ENCODE results near the gene CEP170.

CEP170 gene

GRCh38 chr1:243254927-243255790, at the start of gene CEP170:
CEP170 (minus strand) TSS chr1:243255281; CDS start chr1:243225280, 30,001 bp downstream.
- DNase-seq (ENCODE audit: low spot score): peak; percentile 86

GRCh38 chr1:243301059-243301458, 46.0 kb upstream of the CEP170 start:
- no peak for DNase-seq (ENCODE audit: low spot score)

GRCh38 chr1:243299069-243299468, 44.0 kb upstream of the CEP170 start:
- DNase-seq (ENCODE audit: low spot score): no peak

GRCh38 chr1:243294723-243295121, 39.6 kb upstream of the CEP170 start:
- DNase-seq (ENCODE audit: low spot score): no peak

- DNase-seq (ENCODE audit: low spot score): no peak
These were observed 39.1 kb upstream of the CEP170 start for GRCh38 chr1:243293941-243294722.

GRCh38 chr1:243292117-243292516, 37.0 kb upstream of the CEP170 start:
- no peak for DNase-seq (ENCODE audit: low spot score)

- no peak for DNase-seq (ENCODE audit: low spot score)
These were observed 36.2 kb upstream of the CEP170 start for GRCh38 chr1:243291292-243291691.

GRCh38 chr1:243288062-243288461, 33.0 kb upstream of the CEP170 start:
- DNase-seq (ENCODE audit: low spot score): no peak

- peak; percentile 10 for DNase-seq (ENCODE audit: low spot score)
These were observed 32.6 kb upstream of the CEP170 start for GRCh38 chr1:243287652-243288051.

GRCh38 chr1:243287123-243287460, 32.0 kb upstream of the CEP170 start:
- no peak for DNase-seq (ENCODE audit: low spot score)

- no peak for DNase-seq (ENCODE audit: low spot score)
These were observed 31.5 kb upstream of the CEP170 start for GRCh38 chr1:243286409-243287122.

- no peak for DNase-seq (ENCODE audit: low spot score)
These were observed 26.6 kb upstream of the CEP170 start for GRCh38 chr1:243281672-243282071.

- no peak for DNase-seq (ENCODE audit: low spot score)
These were observed 25.6 kb upstream of the CEP170 start for GRCh38 chr1:243280571-243281129.

- DNase-seq (ENCODE audit: low spot score): no peak
These were observed 20.2 kb upstream of the CEP170 start for GRCh38 chr1:243275316-243275715.

- no peak for DNase-seq (ENCODE audit: low spot score)
These were observed 18.9 kb upstream of the CEP170 start for GRCh38 chr1:243273945-243274344.

GRCh38 chr1:243273506-243273905, 18.4 kb upstream of the CEP170 start:
- DNase-seq (ENCODE audit: low spot score): no peak

- no peak for DNase-seq (ENCODE audit: low spot score)
These were observed 17.3 kb upstream of the CEP170 start for GRCh38 chr1:243272401-243272800.

GRCh38 chr1:243271996-243272395, 16.9 kb upstream of the CEP170 start:
- no peak for DNase-seq (ENCODE audit: low spot score)

GRCh38 chr1:243270097-243270864, 15.2 kb upstream of the CEP170 start:
- no peak for DNase-seq (ENCODE audit: low spot score)

- DNase-seq (ENCODE audit: low spot score): no peak
These were observed 14.3 kb upstream of the CEP170 start for GRCh38 chr1:243269461-243269801.

GRCh38 chr1:243268751-243269460, 13.8 kb upstream of the CEP170 start:
- no peak for DNase-seq (ENCODE audit: low spot score)
